Measurements from ENCODE around the gene STAP2. TPM values are rescaled to one million over a fixed set of nuclear protein-coding genes. Genes with fewer than 3 reads are reported as not detected.
"Not testable (repeated sequence)": the region's sequence is repeated elsewhere in the genome, so short reads cannot be mapped to it uniquely, and the experiment has no call there.

STAP2 gene
- total and polyA plus RNA-seq, 4 donors, result 24.4 to 32.6 (median 27.3) TPM

- WGBS, 2 donors, result 85 to 89% methylated on average over 15 of the region's 15 CpGs
- H3K4me1 ChIP-seq (ENCODE audit: control insufficient read depth in 5 of 5, insufficient read depth in 5 of 5, low read length in 5 of 5), result peaks cover 0 to 6% (median 0%) of the 10 kb centered on the region in 5 donors
- no peak overlapping the region for H3K4me3 ChIP-seq
- TF ChIP-seq CTCF (IDR thresholded peaks at IDR 0.05; ENCODE audit: control extremely low read depth, extremely low read depth), result no peak
- ATAC-seq (ENCODE audit: insufficient read depth, low FRiP score) (no peak), DNase-seq (no peak)
- H3K27ac ChIP-seq (ENCODE audit: low read depth in 1 of 2, low read length in 1 of 2), result no peak overlapping the region
- no peak overlapping the region for H3K9ac ChIP-seq (ENCODE audit: insufficient read depth in 1 of 2, low read length in 2 of 2)
- peaks cover 0 to 3% (median 0%) of the 10 kb centered on the region in 4 donors for H3K9me3 ChIP-seq (ENCODE audit: control insufficient read depth in 4 of 4, insufficient read depth in 3 of 4, low read length in 3 of 4)
- no peaks in the 10 kb centered on the region for H3K36me3 ChIP-seq (ENCODE audit: control insufficient read depth in 4 of 4, insufficient read depth in 4 of 4, low read length in 4 of 4)
- H3K27me3 ChIP-seq (ENCODE audit: control insufficient read depth in 3 of 3, insufficient read depth in 3 of 3, low read length in 2 of 3), result no peaks in the 10 kb centered on the region
These were observed 46.1 kb downstream of the STAP2 start for GRCh38 chr19:4292515-4292914.

DNA sequence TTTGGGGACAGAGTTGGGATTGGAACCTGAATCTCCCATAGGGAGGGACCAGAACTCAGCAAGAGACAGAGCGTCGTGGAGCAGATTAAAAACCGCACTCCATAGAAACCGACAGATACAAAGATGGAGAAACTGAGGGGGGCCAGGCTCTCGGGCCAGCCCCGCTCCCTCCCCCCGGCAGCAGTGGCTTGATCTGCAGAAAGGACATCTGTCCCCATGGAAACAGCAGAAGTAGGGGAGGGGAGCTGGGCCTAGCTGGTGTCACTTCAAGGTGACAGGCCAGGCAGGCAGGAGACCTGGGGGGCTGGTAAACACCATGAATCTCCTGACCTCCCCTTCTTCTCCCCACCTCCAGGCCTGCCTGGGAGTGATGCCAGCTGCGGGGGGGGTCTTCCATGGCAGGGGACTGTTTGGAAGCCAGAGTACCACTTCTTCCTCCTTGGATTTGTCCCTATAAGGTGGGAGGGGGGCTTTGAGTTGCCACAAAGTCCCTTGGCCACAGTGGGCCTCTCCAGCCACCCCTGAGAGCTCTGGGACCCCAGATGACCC lies 47.4 kb downstream of the STAP2 start:
- WGBS, 2 donors, result 68 to 73% methylated on average over 8 of the region's 8 CpGs

DNA sequence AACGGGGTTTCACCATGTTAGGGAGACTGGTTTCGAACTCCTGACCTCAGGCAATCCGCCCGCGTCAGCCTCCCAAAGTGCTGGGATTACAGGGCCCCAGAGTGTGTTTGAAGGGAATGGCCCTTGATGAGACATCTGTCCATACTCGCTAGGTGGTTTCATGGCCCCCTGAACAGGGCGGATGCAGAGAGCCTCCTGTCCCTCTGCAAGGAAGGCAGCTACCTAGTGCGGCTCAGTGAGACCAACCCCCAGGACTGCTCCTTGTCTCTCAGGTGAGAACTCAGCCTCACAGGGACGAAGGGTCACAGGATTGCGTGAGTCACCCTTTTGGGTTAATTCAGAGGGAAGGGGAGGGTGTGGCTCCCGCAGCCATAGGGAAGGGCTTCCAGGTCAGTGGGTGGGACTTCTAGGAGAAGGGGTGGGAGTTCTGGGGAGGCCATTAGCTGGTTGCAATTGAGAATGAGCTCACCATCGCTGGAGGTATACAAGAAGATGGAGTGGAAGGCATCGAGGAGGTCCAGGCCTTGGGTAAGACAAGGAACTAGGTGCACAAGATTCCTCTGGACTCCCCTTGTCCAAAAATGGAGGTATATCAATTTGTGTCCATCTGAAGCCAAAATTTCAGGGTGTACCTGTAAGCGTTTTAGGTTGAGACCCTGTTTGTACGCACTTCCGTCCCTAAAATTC lies 50.4 kb downstream of the STAP2 start:
- 81 to 83% methylated on average over 16 of the region's 16 CpGs for WGBS, 2 donors
- Histone ChIP-seq H3K9me3 (ENCODE audit: control insufficient read depth in 4 of 4, insufficient read depth in 3 of 4, low read length in 3 of 4) (peaks cover 0 to 3% (median 0%) of the 10 kb centered on the region in 4 donors), H3K9ac (ENCODE audit: insufficient read depth in 1 of 2, low read length in 2 of 2) (no peak overlapping the region), H3K27ac (ENCODE audit: low read depth in 1 of 2, low read length in 1 of 2) (no peak overlapping the region), H3K4me1 (ENCODE audit: control insufficient read depth in 5 of 5, insufficient read depth in 5 of 5, low read length in 5 of 5) (no peaks in the 10 kb centered on the region), H3K27me3 (ENCODE audit: control insufficient read depth in 3 of 3, insufficient read depth in 3 of 3, low read length in 2 of 3) (no peaks in the 10 kb centered on the region), H3K4me3 (no peak overlapping the region), H3K36me3 (ENCODE audit: control insufficient read depth in 4 of 4, insufficient read depth in 4 of 4, low read length in 4 of 4) (no peaks in the 10 kb centered on the region)
- TF ChIP-seq CTCF (IDR thresholded peaks at IDR 0.05; ENCODE audit: control extremely low read depth, extremely low read depth), result no peak
- DNase-seq, result no peak
- ATAC-seq (ENCODE audit: insufficient read depth, low FRiP score), result no peak

More for the DNA sequence above, 47.4 kb downstream of the STAP2 start:
- Histone ChIP-seq H3K9ac (ENCODE audit: insufficient read depth in 1 of 2, low read length in 2 of 2) (no peak overlapping the region), H3K4me3 (no peak overlapping the region), H3K27me3 (ENCODE audit: control insufficient read depth in 3 of 3, insufficient read depth in 3 of 3, low read length in 2 of 3) (no peaks in the 10 kb centered on the region), H3K4me1 (ENCODE audit: control insufficient read depth in 5 of 5, insufficient read depth in 5 of 5, low read length in 5 of 5) (peaks cover 0 to 1% (median 0%) of the 10 kb centered on the region in 5 donors), H3K27ac (ENCODE audit: low read depth in 1 of 2, low read length in 1 of 2) (no peak overlapping the region), H3K9me3 (ENCODE audit: control insufficient read depth in 4 of 4, insufficient read depth in 3 of 4, low read length in 3 of 4) (peaks cover 0 to 3% (median 0%) of the 10 kb centered on the region in 4 donors), H3K36me3 (ENCODE audit: control insufficient read depth in 4 of 4, insufficient read depth in 4 of 4, low read length in 4 of 4) (no peaks in the 10 kb centered on the region)
- DNase-seq (no peak), ATAC-seq (ENCODE audit: insufficient read depth, low FRiP score) (no peak)
- TF ChIP-seq CTCF (IDR thresholded peaks at IDR 0.05; ENCODE audit: control extremely low read depth, extremely low read depth), result no peak

GRCh38 chr19:4286141-4286540 lies 52.5 kb downstream of the STAP2 start:
- H3K9ac ChIP-seq (ENCODE audit: insufficient read depth in 1 of 2, low read length in 2 of 2); H3K27ac ChIP-seq (ENCODE audit: low read depth in 1 of 2, low read length in 1 of 2); H3K36me3 ChIP-seq (ENCODE audit: control insufficient read depth in 4 of 4, insufficient read depth in 4 of 4, low read length in 4 of 4); ATAC-seq (ENCODE audit: insufficient read depth, low FRiP score); DNase-seq; H3K9me3 ChIP-seq (ENCODE audit: control insufficient read depth in 4 of 4, insufficient read depth in 3 of 4, low read length in 3 of 4); H3K27me3 ChIP-seq (ENCODE audit: control insufficient read depth in 3 of 3, insufficient read depth in 3 of 3, low read length in 2 of 3); H3K4me1 ChIP-seq (ENCODE audit: control insufficient read depth in 5 of 5, insufficient read depth in 5 of 5, low read length in 5 of 5); H3K4me3 ChIP-seq: not testable (repeated sequence)
- 82 to 87% methylated on average over 4 of the region's 4 CpGs for WGBS, 2 donors

Measured in lung (tissue), 12 donors.